Measurements from ENCODE around the gene EHD4.

DNA sequence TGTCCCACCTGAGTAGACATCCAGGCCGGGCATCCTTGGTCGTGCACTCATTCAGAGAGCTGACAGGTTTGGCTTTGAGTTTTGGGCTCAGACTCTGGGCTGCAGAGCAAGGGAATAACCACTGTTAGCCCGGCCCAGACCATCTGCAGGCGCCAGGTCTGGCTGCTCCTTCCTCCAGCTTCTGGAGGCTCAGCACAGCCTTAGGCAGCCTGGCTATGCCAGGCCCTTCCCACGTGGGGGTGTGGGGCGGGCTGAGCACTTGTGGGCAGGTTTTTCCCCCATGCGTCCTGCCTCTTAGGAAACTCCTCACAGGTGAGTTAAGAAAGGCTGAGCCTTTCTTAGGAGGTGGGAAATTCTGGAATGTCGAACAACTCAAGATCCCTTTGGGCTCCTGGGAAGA is 122.5 kb downstream of the EHD4 start:
- TF ChIP-seq, protein P1, sequence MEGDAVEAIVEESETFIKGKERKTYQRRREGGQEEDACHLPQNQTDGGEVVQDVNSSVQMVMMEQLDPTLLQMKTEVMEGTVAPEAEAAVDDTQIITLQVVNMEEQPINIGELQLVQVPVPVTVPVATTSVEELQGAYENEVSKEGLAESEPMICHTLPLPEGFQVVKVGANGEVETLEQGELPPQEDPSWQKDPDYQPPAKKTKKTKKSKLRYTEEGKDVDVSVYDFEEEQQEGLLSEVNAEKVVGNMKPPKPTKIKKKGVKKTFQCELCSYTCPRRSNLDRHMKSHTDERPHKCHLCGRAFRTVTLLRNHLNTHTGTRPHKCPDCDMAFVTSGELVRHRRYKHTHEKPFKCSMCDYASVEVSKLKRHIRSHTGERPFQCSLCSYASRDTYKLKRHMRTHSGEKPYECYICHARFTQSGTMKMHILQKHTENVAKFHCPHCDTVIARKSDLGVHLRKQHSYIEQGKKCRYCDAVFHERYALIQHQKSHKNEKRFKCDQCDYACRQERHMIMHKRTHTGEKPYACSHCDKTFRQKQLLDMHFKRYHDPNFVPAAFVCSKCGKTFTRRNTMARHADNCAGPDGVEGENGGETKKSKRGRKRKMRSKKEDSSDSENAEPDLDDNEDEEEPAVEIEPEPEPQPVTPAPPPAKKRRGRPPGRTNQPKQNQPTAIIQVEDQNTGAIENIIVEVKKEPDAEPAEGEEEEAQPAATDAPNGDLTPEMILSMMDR (IDR thresholded peaks at IDR 0.05): no peak
- no peak for TF ChIP-seq POLR2A (IDR thresholded peaks at IDR 0.05)
